Stomach smooth muscle (tissue), 2 donors: Measurements from ENCODE around the gene RAET1L.

Source experiments
- H3K27ac ChIP-seq: one replicate; pipeline ENCODE4 v1.7.0; 2013; ENCODE audit warnings: mild to moderate bottlenecking, low read length, inconsistent platforms
- H3K27me3 ChIP-seq, 2 donors: one replicate each; pipeline ENCODE4 v1.7.0; 2013; ENCODE audit warnings: low read length in 2 of 2; ENCODE audit not compliant: insufficient read depth in 2 of 2, control insufficient read depth in 1 of 2
- H3K36me3 ChIP-seq, 2 donors: one replicate each; pipeline ENCODE4 v1.7.0; 2013; ENCODE audit warnings: low read length in 2 of 2; ENCODE audit not compliant: control insufficient read depth in 2 of 2, insufficient read depth in 2 of 2
- H3K4me1 ChIP-seq: one replicate; pipeline ENCODE4 v1.7.0; 2013; ENCODE audit warnings: low read length; ENCODE audit not compliant: control insufficient read depth, insufficient read depth
- H3K4me3 ChIP-seq, 2 donors: one replicate each; pipeline ENCODE4 v1.7.0; 2013; ENCODE audit warnings: low read length in 2 of 2
- H3K9ac ChIP-seq, 2 donors: one replicate each; pipeline ENCODE4 v1.7.0; 2013; ENCODE audit warnings: low read length in 2 of 2, mild to moderate bottlenecking in 1 of 2
- H3K9me3 ChIP-seq, 2 donors: one replicate each; pipeline ENCODE4 v1.7.0; 2013; ENCODE audit warnings: low read length in 2 of 2; ENCODE audit not compliant: control insufficient read depth in 2 of 2
- donor health status: healthy.
- donor health status: Pancreatic carcinoma.

RAET1L gene

GRCh38 chr6:149990212-149990660 is 35.1 kb downstream of the RAET1L start:
- peaks cover 65 to 70% of the 10 kb centered on the region in 2 donors for H3K27me3 ChIP-seq
- H3K36me3 ChIP-seq = no peaks in the 10 kb centered on the region
- peaks cover 4 to 11% of the 10 kb centered on the region in 2 donors for H3K9me3 ChIP-seq
- H3K4me3 ChIP-seq = peak overlapping the region; percentile 13 to 44
- H3K27ac ChIP-seq = no peak overlapping the region
- no peak overlapping the region for H3K9ac ChIP-seq
- peaks cover 16% of the 10 kb centered on the region for H3K4me1 ChIP-seq

GRCh38 chr6:149988550-149989346 is 36.6 kb downstream of the RAET1L start:
- Histone ChIP-seq H3K9ac (no peak overlapping the region), H3K27me3 (peaks cover 64 to 70% of the 10 kb centered on the region in 2 donors), H3K4me1 (peaks cover 16% of the 10 kb centered on the region), H3K4me3 (no peak overlapping the region), H3K27ac (no peak overlapping the region), H3K9me3 (peaks cover 4 to 11% of the 10 kb centered on the region in 2 donors), H3K36me3 (no peaks in the 10 kb centered on the region)

DNA sequence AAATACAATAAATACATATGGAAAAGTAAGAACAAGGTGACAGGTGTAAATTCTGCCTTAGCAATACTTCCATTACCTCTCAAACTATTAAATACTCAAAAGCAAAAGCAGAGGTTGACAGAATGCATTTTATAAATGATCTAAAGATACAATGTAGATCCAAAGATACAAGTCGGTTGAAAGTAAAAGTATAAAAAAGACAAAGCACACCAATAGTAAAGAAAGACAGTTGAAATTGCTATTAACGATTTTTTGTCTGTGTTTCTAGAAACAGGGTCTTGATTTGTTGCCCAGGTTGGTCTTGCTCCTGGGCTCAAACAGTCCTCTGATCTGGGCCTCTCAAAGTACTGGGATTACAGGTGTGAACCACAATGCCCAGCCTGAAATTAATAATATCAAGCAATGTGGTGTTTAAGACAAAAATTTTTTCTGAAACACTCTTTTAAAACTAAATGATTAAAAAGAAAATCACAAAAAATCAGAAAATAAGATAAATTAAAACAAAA is 37.7 kb downstream of the RAET1L start:
- Histone ChIP-seq H3K36me3 (no peaks in the 10 kb centered on the region), H3K27ac (no peak overlapping the region), H3K4me1 (peaks cover 16% of the 10 kb centered on the region), H3K9ac (no peak overlapping the region), H3K9me3 (peaks cover 4 to 11% of the 10 kb centered on the region in 2 donors), H3K27me3 (peaks cover 68 to 72% of the 10 kb centered on the region in 2 donors), H3K4me3 (no peak overlapping the region)

- Histone ChIP-seq H3K4me3 (no peak overlapping the region), H3K4me1 (peaks cover 10% of the 10 kb centered on the region), H3K27me3 (peaks cover 58 to 59% of the 10 kb centered on the region in 2 donors), H3K9ac (no peak overlapping the region), H3K36me3 (no peaks in the 10 kb centered on the region), H3K27ac (no peak overlapping the region), H3K9me3 (peaks cover 4 to 11% of the 10 kb centered on the region in 2 donors)
Observed at GRCh38 chr6:149985481-149985937, 39.8 kb downstream of the RAET1L start.

DNA sequence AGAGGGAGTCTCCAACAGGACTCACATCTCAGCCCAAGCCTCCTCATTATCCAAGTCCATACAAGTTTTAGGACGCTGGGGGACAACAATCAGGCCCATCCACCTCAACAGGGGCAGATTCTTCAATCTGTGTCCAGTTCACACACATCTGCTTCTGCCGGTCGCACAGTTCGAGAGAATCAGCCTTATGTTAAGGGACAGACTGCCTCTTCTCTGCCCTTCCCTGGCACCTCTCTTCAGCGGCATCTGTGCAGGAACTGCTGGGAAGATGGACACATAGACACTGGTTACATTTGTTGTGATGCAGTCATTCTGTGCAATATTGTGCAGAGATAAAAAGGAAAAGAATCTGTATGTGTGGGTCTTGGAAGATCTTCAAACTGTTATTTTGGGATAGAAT is 40.6 kb downstream of the RAET1L start:
- Histone ChIP-seq H3K4me1 (peaks cover 3% of the 10 kb centered on the region), H3K27me3 (peaks cover 51% of the 10 kb centered on the region in 2 donors), H3K27ac (no peak overlapping the region), H3K9me3 (peaks cover 4 to 11% of the 10 kb centered on the region in 2 donors), H3K36me3 (no peaks in the 10 kb centered on the region), H3K4me3 (no peak overlapping the region), H3K9ac (no peak overlapping the region)

GRCh38 chr6:149983145-149983544 is 42.2 kb downstream of the RAET1L start:
- Histone ChIP-seq H3K4me1 (no peaks in the 10 kb centered on the region), H3K36me3 (no peaks in the 10 kb centered on the region), H3K4me3 (no peak overlapping the region), H3K27me3 (peaks cover 37 to 39% of the 10 kb centered on the region in 2 donors), H3K9ac (no peak overlapping the region), H3K9me3 (peaks cover 0 to 6% of the 10 kb centered on the region in 2 donors), H3K27ac (no peak overlapping the region)

- H3K4me3 ChIP-seq = no peak overlapping the region
- H3K27ac ChIP-seq = no peak overlapping the region
- peaks cover 19 to 20% of the 10 kb centered on the region in 2 donors for H3K27me3 ChIP-seq
Observed at GRCh38 chr6:149979293-149979692, 46.0 kb downstream of the RAET1L start.

DNA sequence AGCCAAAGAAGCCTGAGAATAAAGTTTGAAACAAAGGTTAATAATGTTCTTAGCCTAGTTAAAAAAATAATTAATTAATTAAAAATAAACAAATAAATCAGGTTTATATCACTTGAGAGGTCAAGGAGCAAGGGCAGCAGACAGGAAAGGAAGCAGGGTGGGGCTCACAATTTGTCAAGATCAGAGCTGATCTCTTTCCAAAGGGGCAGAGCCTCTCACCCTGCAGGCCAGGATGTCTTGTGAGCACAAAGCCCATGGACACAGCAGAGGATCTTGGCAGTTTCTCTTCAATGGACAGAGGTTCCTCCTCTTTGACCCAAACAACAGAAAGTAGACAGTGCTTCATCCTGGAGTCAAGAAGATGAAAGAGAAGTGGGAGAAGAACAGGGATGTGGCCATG is 46.7 kb downstream of the RAET1L start:
- peaks cover 19 to 26% of the 10 kb centered on the region in 2 donors for H3K27me3 ChIP-seq
- H3K4me3 ChIP-seq = no peak overlapping the region
- H3K36me3 ChIP-seq = no peaks in the 10 kb centered on the region
- no peak overlapping the region for H3K9ac ChIP-seq
- no peaks in the 10 kb centered on the region for H3K4me1 ChIP-seq
- no peaks in the 10 kb centered on the region for H3K9me3 ChIP-seq
- H3K27ac ChIP-seq = no peak overlapping the region

More at GRCh38 chr6:149979293-149979692, 46.0 kb downstream of the RAET1L start:
- Histone ChIP-seq H3K4me1 (no peaks in the 10 kb centered on the region), H3K36me3 (no peaks in the 10 kb centered on the region), H3K9me3 (no peaks in the 10 kb centered on the region), H3K9ac (no peak overlapping the region)

GRCh38 chr6:149977221-149977620 is 48.1 kb downstream of the RAET1L start:
- Histone ChIP-seq H3K4me1 (no peaks in the 10 kb centered on the region), H3K9me3 (no peaks in the 10 kb centered on the region), H3K4me3 (no peak overlapping the region), H3K36me3 (no peaks in the 10 kb centered on the region), H3K9ac (no peak overlapping the region), H3K27me3 (peaks cover 15 to 21% of the 10 kb centered on the region in 2 donors), H3K27ac (no peak overlapping the region)

DNA sequence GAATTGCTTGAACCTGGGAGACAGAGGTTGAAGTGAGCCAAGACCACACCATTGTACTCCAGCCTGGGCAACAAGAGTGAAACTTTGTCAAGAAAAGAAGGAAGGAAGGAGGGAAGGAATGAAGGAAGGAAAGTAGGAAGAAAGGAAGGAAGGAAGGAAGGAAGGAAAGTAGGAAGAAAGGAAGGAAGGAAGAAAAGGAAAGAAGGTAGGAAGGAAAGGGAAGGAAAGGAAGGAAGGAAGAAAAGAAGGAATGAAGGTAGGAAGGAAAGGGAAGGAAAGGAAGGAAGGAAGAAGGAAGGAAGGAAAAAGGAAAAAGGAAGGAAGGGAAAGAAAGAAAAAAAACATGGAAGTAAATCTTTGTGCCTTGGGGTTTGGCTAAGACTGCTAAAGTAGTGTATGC is 49.9 kb downstream of the RAET1L start:
- Histone ChIP-seq H3K4me3 (no peak overlapping the region), H3K9me3 (no peaks in the 10 kb centered on the region), H3K4me1 (no peaks in the 10 kb centered on the region), H3K36me3 (no peaks in the 10 kb centered on the region), H3K9ac (no peak overlapping the region), H3K27ac (no peak overlapping the region), H3K27me3 (peaks cover 18 to 20% of the 10 kb centered on the region in 2 donors)

- Histone ChIP-seq H3K4me1 (no peaks in the 10 kb centered on the region), H3K36me3 (no peaks in the 10 kb centered on the region), H3K27me3 (peaks cover 18 to 24% of the 10 kb centered on the region in 2 donors), H3K27ac (no peak overlapping the region), H3K9ac (no peak overlapping the region), H3K4me3 (no peak overlapping the region), H3K9me3 (no peaks in the 10 kb centered on the region)
Observed at GRCh38 chr6:149974825-149975224, 50.5 kb downstream of the RAET1L start.
